ENCODE measurements around the gene DCBLD1. TPM values are rescaled to one million over a fixed set of nuclear protein-coding genes. Genes with fewer than 3 reads are reported as not detected.

The DCBLD1 gene
- total and polyA plus RNA-seq, 2 donors (not counting 3 experiments of a cell fraction or from before 2014, with no cell fraction given): 30.2 to 44.3 TPM

GRCh38 chr6:117489003-117489402, 6.5 kb downstream of the DCBLD1 start:
- dilution Hi-C loops (cut with MboI; ENCODE audit: extremely low pct_ligation_motif_present, low sequenced_read_pairs) (no loop called here), intact Hi-C loops (cut with micrococcal nuclease) (no loop called here)
- TF ChIP-seq GATA2 (IDR thresholded peaks at IDR 0.05; ENCODE audit: insufficient read depth, insufficient read length, low read depth, low read length) (no peak), POLR2A (IDR thresholded peaks at IDR 0.05; ENCODE audit: low read depth, low read length) (no peak), MYC (IDR thresholded peaks at IDR 0.05; ENCODE audit: low read depth, low read length) (no peak), POLR2AphosphoS5 (IDR thresholded peaks at IDR 0.05; ENCODE audit: insufficient read depth, low read depth, low read length) (no peak), EZH2 (IDR thresholded peaks at IDR 0.05; ENCODE audit: borderline replicate concordance, low read depth, low read length, severe bottlenecking) (no peak), FOS (IDR thresholded peaks at IDR 0.05; ENCODE audit: borderline replicate concordance, insufficient read depth, low read length) (no peak), JUN (IDR thresholded peaks at IDR 0.05; ENCODE audit: borderline replicate concordance, insufficient read depth, insufficient read length, low read depth) (no peak)
- TF ChIP-seq, protein P1, sequence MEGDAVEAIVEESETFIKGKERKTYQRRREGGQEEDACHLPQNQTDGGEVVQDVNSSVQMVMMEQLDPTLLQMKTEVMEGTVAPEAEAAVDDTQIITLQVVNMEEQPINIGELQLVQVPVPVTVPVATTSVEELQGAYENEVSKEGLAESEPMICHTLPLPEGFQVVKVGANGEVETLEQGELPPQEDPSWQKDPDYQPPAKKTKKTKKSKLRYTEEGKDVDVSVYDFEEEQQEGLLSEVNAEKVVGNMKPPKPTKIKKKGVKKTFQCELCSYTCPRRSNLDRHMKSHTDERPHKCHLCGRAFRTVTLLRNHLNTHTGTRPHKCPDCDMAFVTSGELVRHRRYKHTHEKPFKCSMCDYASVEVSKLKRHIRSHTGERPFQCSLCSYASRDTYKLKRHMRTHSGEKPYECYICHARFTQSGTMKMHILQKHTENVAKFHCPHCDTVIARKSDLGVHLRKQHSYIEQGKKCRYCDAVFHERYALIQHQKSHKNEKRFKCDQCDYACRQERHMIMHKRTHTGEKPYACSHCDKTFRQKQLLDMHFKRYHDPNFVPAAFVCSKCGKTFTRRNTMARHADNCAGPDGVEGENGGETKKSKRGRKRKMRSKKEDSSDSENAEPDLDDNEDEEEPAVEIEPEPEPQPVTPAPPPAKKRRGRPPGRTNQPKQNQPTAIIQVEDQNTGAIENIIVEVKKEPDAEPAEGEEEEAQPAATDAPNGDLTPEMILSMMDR (IDR thresholded peaks at IDR 0.05; ENCODE audit: extremely low read depth in 1 of 2, insufficient read depth in 1 of 2, low read depth in 1 of 2, low read length in 2 of 2): no peak
- TF ChIP-seq, protein P2, sequence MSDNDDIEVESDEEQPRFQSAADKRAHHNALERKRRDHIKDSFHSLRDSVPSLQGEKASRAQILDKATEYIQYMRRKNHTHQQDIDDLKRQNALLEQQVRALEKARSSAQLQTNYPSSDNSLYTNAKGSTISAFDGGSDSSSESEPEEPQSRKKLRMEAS (IDR thresholded peaks at IDR 0.05; ENCODE audit: insufficient read depth, insufficient read length): no peak
- no peak overlapping the region for H3K4me2 ChIP-seq (ENCODE audit: insufficient read depth, low read length)
- ChIA-PET CTCF (interaction anchor here (1.1 kb wide), 1 partner anchor 39 kb away, joined by 5 read pairs; no protein-coding TSS in a partner anchor), POLR2A (no interaction called here)
- FAIRE-seq (no peak), DNase-seq (ENCODE audit: low read depth, low spot score) (no peak)
- no peak overlapping the region for H2AFZ ChIP-seq (ENCODE audit: low read depth, low read length)
- no peaks in the 10 kb centered on the region for H3K27me3 ChIP-seq (ENCODE audit: control insufficient read depth in 2 of 2, insufficient read depth in 2 of 2, low read length in 2 of 2)
- H3K9me3 ChIP-seq (replicated peaks; ENCODE audit: control insufficient read depth, insufficient read depth, low read length): no peaks in the 10 kb centered on the region
- peaks cover 60% of the 10 kb centered on the region for H3K4me1 ChIP-seq (ENCODE audit: control insufficient read depth, extremely low read depth, insufficient read depth, low read length)
- H3K79me2 ChIP-seq (ENCODE audit: control insufficient read depth, insufficient read depth, low read length): peaks cover 89% of the 10 kb centered on the region
- no TSS peak for BruUV-seq (replicated peaks)
- H3K27ac ChIP-seq (ENCODE audit: insufficient read depth, low read depth, low read length): no peak overlapping the region
- no peak overlapping the region for H3K4me3 ChIP-seq (replicated peaks in 1 of 3; ENCODE audit: insufficient read depth in 1 of 3, low read depth in 1 of 3, low read length in 3 of 3)
- H3K36me3 ChIP-seq (ENCODE audit: control insufficient read depth in 2 of 2, extremely low read depth in 1 of 2, insufficient read depth in 2 of 2, low read length in 2 of 2): peaks cover 0 to 3% of the 10 kb centered on the region in 2 experiments
- no peaks in the 10 kb centered on the region for H4K20me1 ChIP-seq (replicated peaks; ENCODE audit: control insufficient read depth, extremely low read depth, insufficient read depth, low read length)
- H3K9ac ChIP-seq (replicated peaks; ENCODE audit: extremely low read depth, insufficient read depth, low read length): no peak overlapping the region
- no peaks in the 10 kb centered on the region for H3K9me1 ChIP-seq (replicated peaks; ENCODE audit: control insufficient read depth, extremely low read depth, insufficient read depth, low read length)

Data from endothelial cell of umbilical vein (primary cell).